ENCODE measurements around the gene KLK13.
A peak's percentile ranks its signal among the peaks of the same experiment; 100 is the strongest.

Gene KLK13, protein sequence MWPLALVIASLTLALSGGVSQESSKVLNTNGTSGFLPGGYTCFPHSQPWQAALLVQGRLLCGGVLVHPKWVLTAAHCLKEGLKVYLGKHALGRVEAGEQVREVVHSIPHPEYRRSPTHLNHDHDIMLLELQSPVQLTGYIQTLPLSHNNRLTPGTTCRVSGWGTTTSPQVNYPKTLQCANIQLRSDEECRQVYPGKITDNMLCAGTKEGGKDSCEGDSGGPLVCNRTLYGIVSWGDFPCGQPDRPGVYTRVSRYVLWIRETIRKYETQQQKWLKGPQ

DNA sequence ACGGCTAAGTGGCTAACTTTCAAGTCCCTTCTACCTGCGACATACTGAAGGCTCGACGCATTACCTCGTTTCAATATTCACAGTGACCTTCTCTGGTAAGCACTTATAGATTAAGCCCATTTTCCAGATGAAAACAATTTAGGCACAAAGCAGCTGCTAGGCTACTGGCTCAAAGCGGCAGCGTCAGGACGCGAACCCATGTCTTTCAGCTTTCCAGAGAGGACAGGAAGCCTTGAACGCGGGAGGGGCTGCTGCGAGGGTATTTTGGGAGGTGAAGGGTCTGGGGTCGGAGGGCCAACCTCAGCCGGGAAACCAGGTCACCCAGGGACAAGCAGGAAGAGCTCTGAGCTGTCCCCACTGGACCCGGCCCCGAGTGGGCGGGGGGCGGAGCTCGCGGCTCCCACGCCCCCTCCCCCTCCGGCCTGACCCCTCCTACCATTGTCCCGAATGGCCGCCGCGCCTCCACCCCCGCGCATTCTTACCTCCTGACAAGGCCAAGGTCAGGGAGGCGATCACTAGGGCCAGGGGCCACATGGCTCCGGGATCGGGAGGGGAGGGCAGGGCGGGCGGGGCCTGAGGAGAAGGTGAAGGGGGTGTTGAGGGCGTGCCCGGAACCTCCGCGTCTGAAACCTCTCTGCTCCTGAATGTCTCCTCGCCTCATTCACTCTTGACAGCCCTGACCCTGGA is at the start of gene KLK13:
Gene KLK13 (minus strand): TSS at position 559 of the 687 bp plus-strand sequence. CDS start 25 bp downstream, at position 534.
- no peak for DNase-seq

GRCh38 chr19:51114087-51114729 is 49.3 kb upstream of the KLK13 start:
- no peak for DNase-seq

DNA sequence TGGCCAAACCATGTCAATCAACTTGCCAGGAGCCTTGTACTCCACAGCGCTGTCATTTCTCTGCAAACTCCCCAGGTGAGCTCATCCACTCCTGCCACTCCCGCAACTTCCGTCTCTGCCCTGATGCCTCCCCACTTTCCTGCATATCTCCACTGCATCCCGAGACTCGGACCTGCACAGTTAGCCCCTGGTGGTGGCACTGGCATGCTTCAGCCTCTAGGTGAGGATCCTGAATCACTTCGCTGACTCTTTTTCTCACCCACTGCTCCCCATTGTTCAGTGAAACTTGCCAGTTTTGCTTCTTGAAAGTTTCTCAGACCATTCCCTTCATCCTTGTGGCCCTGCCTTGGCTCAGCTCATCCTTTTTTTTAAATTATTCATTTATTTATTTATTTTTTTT is 46.7 kb upstream of the KLK13 start:
- DNase-seq, result peak; percentile 14

GRCh38 chr19:51110666-51110971 is 45.7 kb upstream of the KLK13 start:
- DNase-seq, result no peak

- no peak for DNase-seq
Observed at GRCh38 chr19:51108805-51109146, 43.9 kb upstream of the KLK13 start.

DNA sequence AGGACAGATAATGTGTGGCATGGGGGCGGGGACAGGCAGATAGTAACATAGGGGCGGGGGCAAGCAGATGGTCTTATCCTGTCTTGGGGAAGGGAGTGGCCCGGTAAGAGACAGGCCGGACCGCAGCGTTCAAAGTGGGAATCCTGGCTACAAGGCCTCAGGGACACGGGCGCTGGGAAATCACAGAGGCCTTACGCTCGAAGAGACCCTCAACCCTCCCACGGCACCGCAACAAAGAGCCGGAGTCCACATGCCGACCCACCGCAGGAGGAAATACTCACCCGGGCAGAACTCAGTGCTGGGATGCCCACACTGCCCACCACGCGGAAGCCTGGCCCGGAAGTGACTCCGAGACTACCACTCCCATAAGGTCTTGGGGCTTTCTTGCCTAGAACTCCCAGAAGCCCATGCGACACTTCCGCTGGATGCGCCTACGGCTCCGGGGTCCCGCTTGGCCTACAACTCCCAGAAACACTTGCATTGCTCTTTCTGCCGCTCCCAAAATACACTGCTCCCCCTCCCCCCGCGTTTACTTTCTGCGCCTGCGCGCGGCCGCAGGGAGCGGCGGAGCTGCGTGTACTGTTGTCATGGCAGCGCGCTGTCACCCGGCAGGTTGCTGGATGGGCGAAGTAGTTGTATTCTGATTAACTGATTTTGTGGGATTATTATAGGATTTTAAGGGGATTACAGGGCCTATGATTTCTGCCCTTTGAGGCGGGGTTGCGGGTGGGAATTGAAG is 43.3 kb upstream of the KLK13 start, which contains the start of gene CTU1:
Gene CTU1 (minus strand): TSS at position 344 of the 739 bp plus-strand sequence. CDS start 3,840 bp downstream, outside the sequence.
- peak; percentile 99 for DNase-seq

DNA sequence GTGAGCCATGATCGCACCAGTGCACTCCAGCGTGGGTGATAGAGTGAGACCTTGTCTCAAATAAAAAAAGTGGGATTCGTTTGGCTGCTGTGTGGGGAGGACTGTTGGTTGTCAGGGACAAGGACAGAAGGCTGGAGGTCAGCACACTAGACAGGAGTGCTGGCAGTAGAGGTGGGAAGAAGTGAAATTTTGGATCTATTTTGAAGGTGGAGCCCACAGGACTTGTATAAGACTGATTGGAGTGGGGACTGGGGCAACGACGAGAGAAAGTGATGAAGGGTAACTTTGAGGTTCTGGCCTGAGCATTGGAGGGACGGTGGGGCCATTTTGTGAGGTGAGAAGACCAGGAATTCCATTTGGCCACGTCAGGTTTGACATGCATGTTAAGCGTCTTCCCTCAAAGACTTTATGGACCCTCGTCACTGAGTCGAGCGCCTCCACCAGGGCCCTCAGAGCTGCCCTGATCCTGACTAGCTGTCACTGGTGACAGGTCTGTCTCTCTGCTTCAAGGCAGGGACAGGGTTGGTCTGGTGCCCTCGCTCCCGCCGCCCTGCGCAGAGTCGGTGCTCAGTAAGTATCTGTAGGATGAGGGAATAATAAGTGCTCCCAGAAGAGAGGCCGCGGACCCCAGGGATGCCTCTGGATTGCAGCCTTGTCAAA is 42.6 kb upstream of the KLK13 start:
- no peak for DNase-seq

DNA sequence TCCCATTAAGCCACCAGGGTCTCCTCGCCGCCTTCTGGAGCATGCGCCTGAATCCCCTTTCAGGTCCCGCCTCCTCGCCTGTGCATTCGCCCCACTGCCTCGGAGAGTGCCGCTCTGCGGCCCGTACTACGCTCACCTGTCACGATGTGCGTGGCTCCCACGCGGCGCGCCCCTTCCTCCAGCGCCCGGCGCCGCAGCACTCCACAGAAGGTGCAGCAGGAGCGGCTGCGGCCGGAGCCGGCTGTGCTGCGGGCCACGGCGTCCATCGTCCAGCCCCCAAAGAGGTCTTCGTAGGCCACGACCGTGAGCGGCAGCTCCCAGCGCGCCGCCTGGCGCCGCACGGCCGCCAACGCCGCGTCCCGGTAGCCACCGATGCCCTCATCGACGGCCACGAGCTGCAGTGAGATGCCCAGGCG is 39.0 kb upstream of the KLK13 start:
- no peak for DNase-seq

- DNase-seq, result no peak
Observed at GRCh38 chr19:51102991-51103390, 38.1 kb upstream of the KLK13 start.

GRCh38 chr19:51101171-51101865 is 36.4 kb upstream of the KLK13 start:
- DNase-seq, result no peak

DNA sequence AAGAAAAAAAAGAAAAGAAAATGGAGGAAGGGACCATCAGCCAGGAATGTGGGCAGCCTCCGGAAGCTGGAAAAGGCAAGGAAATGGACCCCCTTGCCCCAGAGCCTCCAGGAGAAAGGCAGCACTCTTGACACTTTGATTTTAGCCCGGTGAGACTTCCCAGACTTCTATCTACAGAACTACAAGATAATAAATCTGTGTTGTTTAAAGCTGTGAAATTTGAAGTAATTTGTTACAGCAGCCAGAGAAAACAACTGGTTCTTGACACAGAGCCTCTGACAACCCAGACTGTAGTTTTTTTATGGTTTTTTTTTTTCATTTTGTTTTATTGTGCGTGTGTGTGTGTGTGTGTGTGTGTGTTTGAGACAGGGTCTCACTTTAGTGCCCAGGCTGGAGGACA is 35.7 kb upstream of the KLK13 start:
- no peak for DNase-seq

GRCh38 chr19:51099047-51099382 is 34.1 kb upstream of the KLK13 start:
- DNase-seq, result no peak

DNA sequence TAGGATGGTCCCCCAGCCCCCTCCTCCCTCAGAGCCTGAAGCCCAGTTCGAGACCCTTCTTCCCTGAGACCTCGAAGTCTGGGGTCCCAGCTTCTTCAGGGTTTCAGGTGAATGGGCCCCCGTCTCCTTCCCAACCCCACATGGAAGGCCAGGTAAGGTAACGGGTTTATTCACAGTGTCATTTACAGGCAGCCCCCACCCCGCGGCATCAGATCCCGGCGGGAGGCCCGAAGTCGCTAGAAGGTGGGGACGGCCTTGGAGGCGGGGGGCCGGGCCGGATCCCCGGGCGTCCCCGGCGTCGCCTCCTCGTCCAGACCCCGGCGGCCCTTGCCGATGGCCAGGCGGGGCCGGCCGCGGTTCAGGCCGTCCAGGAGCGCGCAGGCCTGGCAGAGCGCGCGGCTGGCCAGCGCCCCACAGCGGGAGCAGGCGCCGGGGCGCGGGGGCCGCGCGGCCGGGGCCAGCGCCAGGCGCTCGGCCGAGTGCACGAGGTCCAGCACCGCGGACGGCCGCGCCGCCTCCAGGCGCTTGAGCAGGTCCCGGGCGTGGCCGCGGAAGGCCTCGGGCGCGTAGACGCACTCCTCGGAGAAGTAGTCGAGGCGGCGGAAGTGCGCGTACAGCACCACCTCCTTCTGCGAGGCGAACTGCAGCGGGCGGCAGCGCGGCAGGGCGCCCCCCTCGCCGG is 33.6 kb upstream of the KLK13 start:
- no peak for DNase-seq

- no peak for DNase-seq
Observed at GRCh38 chr19:51097796-51098195, 32.9 kb upstream of the KLK13 start.

DNA sequence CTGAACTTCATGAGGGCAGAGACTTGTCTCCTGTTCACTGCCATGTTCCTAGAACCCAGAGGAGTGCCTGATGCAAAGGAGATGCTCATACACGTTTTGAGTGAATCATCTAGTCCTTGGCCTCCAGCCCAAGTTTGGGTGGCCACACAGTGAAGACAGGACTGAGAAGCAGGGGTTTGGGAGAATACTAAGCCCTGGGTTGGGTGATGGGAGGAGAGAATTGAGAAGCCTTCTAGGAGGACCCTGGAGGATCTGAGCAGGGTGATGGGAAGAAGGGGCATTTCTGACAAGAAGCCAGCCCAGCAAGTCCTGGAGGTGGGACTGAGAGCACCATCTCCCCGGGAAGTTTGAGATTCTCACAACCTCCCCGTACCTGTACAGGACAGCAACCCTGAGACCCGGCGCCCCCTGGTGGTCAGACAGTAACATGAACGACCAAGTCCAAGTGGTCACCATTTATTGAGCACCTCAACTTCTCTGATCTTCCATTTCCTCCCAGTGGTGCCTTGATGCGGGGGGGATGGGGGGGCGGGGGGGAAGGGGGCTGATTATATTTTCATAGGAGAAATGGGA is 32.4 kb upstream of the KLK13 start:
- DNase-seq, result peak; percentile 66

DNA sequence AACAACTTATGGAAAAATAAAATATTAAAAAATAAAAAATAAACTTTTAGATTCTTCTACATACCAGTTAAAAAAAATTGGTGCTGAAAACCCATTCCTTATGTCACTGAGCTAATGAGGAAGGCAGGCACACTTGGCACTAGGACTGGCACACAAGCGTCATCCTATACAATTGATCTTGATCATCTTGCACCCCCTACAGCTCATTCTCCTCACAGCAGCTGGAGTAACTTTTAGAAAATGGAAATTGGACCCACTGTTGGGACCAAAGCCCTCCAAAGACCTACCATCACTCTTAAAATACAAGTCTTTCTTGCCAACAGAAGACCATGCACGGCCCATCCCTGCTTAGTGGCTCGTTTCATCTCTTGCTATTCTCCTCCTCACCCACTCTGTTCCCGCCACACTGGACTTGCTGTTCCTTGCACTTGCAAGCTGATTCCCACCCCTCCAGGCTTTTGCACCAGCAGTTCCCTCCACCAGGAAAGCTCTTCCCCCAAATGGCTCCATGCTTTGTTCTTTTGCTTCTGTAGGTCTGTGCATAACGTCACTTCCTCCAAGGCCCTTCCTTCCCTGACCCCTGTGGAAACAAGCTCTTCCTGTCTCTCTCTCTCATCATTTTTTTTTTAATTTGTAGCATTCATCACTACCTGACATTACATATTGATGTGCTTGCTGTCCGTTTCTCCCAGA is 31.7 kb upstream of the KLK13 start:
- no peak for DNase-seq

DNA sequence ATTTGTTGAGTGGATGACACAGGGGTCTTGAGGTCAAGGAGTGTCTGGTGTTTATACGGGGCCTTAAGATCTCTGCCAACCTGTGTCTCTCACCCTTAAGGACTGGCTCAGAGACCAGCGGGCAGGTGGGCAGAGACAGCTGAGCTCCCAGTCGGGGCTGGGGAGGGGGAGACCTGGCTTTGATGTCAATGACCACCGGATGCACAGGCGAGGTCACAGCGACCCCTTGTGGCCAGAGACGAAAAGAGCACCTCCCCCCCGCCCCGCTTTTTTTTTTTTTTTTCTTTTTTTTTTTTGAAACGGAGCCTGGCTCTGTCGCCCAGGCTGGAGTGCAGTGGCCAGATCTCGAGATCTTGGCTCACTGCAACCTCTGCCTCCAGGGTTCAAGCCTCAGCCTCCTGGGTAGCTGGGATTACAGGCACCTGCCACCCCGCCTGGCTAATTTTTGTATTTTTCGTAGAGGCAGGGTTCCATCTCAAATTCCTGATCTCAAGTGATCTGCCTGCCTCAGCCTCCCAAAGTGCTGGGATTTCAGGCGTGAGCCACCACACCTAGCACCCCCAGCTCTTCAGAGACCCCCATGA is 29.9 kb upstream of the KLK13 start:
- DNase-seq, result peak; percentile 46

GRCh38 chr19:51093510-51094345 is 28.8 kb upstream of the KLK13 start:
- DNase-seq, result no peak

- no peak for DNase-seq
Observed at GRCh38 chr19:51093101-51093500, 28.2 kb upstream of the KLK13 start.
